Measurements from ENCODE around the gene SIGLEC1. TPM values are rescaled to one million over a fixed set of nuclear protein-coding genes. Genes with fewer than 3 reads are reported as not detected.

Gene SIGLEC1
- total and polyA plus RNA-seq, 2 of the 4 experiments (the other 2 are of a cell fraction), result not detected

GRCh38 chr20:3687655-3688054, 24.7 kb downstream of the SIGLEC1 start:
- H2BK5ac ChIP-seq (ENCODE audit: low read depth, low read length, poor library complexity, severe bottlenecking), result no peak overlapping the region
- peak overlapping the region; percentile 70 for H2AFZ ChIP-seq (replicated peaks; ENCODE audit: low read length, poor library complexity)
- no peaks in the 10 kb centered on the region for H3K36me3 ChIP-seq (ENCODE audit: control insufficient read depth, insufficient read depth, low read length)
- peak overlapping the region; percentile 19; the same call in 1 of the 3 replicates for H2BK15ac ChIP-seq (ENCODE audit: low read depth, low read length)
- no CpG with 5 or more reads among the region's 2 CpGs for WGBS, 2 experiments (ENCODE audit: extremely low coverage in 2 of 2, insufficient read length in 1 of 2)
- dilution Hi-C loops (cut with HindIII; ENCODE audit: low sequenced_read_pairs, unreplicated experiment), result no loop called here
- no peaks in the 10 kb centered on the region for H3K79me1 ChIP-seq (ENCODE audit: low read depth in 1 of 2, low read length in 2 of 2)
- no peak overlapping the region for H3K14ac ChIP-seq (replicated peaks; ENCODE audit: low read depth, low read length)
- H2BK20ac ChIP-seq (ENCODE audit: low read depth, low read length), result no peak overlapping the region
- DNase-seq, result peak; percentile 63
- H3K9ac ChIP-seq (ENCODE audit: low read depth, low read length), result no peak overlapping the region
- H2AK9ac ChIP-seq (replicated peaks; ENCODE audit: low read depth, low read length, poor library complexity), result peak overlapping the region; percentile 74
- peak; percentile 71 for ATAC-seq (ENCODE audit: low read depth)
- no peaks in the 10 kb centered on the region for H4K20me1 ChIP-seq (ENCODE audit: insufficient read depth, low read length)
- peak overlapping the region; percentile 48; the same call in 1 of the 2 replicates for H2BK120ac ChIP-seq (ENCODE audit: low read depth, low read length)
- in situ Hi-C loops (cut with MboI; ENCODE audit: low sequenced_read_pairs), result no loop called here
- H3K4me2 ChIP-seq (ENCODE audit: low read depth, low read length), result no peak overlapping the region
- no peak overlapping the region for H3K56ac ChIP-seq (ENCODE audit: extremely low read depth, insufficient read depth, low read length)
- peak overlapping the region; percentile 26; the same call in 1 of the 2 replicates for H2AK5ac ChIP-seq (ENCODE audit: low read depth, low read length)
- no peak overlapping the region for H3K23ac ChIP-seq (ENCODE audit: low read depth, low read length)
- ChIA-PET POLR2A (ENCODE audit: unreplicated experiment) (no interaction called here), CTCF (interaction anchor here (0.8 to 2.0 kb wide), 4 partner anchors 11 to 94 kb away, joined by 3 to 9 read pairs (median 4); partner anchors contain the start of genes ADISSP and SPEF1)
- no peak overlapping the region for H3K27ac ChIP-seq (ENCODE audit: insufficient read depth, low read length)
- TF ChIP-seq BHLHE40 (IDR thresholded peaks at IDR 0.05; ENCODE audit: low read depth, low read length) (no peak), NFE2L2 (IDR thresholded peaks at IDR 0.05; ENCODE audit: low read depth, low read length) (no peak), MXI1 (IDR thresholded peaks at IDR 0.05; ENCODE audit: borderline replicate concordance, low read depth, low read length) (no peak), POLR2A (IDR thresholded peaks at IDR 0.05; ENCODE audit: low read depth, low read length) (no peak), SMC3 (IDR thresholded peaks at IDR 0.05; ENCODE audit: low read depth, low read length) (no peak), RAD21 (IDR thresholded peaks at IDR 0.05; ENCODE audit: low read length) (no peak)
- TF ChIP-seq, protein P1, sequence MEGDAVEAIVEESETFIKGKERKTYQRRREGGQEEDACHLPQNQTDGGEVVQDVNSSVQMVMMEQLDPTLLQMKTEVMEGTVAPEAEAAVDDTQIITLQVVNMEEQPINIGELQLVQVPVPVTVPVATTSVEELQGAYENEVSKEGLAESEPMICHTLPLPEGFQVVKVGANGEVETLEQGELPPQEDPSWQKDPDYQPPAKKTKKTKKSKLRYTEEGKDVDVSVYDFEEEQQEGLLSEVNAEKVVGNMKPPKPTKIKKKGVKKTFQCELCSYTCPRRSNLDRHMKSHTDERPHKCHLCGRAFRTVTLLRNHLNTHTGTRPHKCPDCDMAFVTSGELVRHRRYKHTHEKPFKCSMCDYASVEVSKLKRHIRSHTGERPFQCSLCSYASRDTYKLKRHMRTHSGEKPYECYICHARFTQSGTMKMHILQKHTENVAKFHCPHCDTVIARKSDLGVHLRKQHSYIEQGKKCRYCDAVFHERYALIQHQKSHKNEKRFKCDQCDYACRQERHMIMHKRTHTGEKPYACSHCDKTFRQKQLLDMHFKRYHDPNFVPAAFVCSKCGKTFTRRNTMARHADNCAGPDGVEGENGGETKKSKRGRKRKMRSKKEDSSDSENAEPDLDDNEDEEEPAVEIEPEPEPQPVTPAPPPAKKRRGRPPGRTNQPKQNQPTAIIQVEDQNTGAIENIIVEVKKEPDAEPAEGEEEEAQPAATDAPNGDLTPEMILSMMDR (conservative IDR thresholded peaks at IDR 0.05; ENCODE audit: low read depth, low read length), result no peak
- TF ChIP-seq, protein P2, sequence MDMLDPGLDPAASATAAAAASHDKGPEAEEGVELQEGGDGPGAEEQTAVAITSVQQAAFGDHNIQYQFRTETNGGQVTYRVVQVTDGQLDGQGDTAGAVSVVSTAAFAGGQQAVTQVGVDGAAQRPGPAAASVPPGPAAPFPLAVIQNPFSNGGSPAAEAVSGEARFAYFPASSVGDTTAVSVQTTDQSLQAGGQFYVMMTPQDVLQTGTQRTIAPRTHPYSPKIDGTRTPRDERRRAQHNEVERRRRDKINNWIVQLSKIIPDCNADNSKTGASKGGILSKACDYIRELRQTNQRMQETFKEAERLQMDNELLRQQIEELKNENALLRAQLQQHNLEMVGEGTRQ (IDR thresholded peaks at IDR 0.05; ENCODE audit: low read depth, low read length), result peak; percentile 95
- H4K8ac ChIP-seq (ENCODE audit: low read depth in 2 of 2, low read length in 2 of 2), result peak overlapping the region; percentile 4 to 46; a peak in 2 of 4 replicates
- H3K9me3 ChIP-seq (ENCODE audit: control insufficient read depth, insufficient read depth, low read length), result no peaks in the 10 kb centered on the region
- intact Hi-C loops (cut with micrococcal nuclease), result no loop called here
- no peak overlapping the region; the same call in 1 of the 2 replicates for H4K5ac ChIP-seq (ENCODE audit: low read depth, low read length)
- H3K4ac ChIP-seq (ENCODE audit: low read depth, low read length), result no peak overlapping the region
- no peak overlapping the region for H4K91ac ChIP-seq (ENCODE audit: insufficient read depth, low read depth, low read length)
- BruUV-seq (replicated peaks), result no TSS peak
- H3K4me3 ChIP-seq (ENCODE audit: insufficient read depth, low read depth, low read length), result no peak overlapping the region
- peaks cover 17% of the 10 kb centered on the region for H3K9me1 ChIP-seq (ENCODE audit: insufficient read depth, low read length)
- H3K18ac ChIP-seq (ENCODE audit: low read depth, low read length), result no peak overlapping the region
- no peaks in the 10 kb centered on the region for H3K27me3 ChIP-seq (ENCODE audit: control insufficient read depth, insufficient read depth, low read length)
- peaks cover 16% of the 10 kb centered on the region for H3K4me1 ChIP-seq (ENCODE audit: control insufficient read depth, insufficient read depth, low read length)

Measured in IMR-90 (cell line).